H1 (cell line): ENCODE results near the gene CEACAM1. TPM values are rescaled to one million over a fixed set of nuclear protein-coding genes. Genes with fewer than 3 reads are reported as not detected.

ENCODE experiments used
- CTCF ChIA-PET: fragments of 300-600 bp; sonication (Branson Sonifier 250); formaldehyde crosslinking; loops from one replicate; lab custom pipeline; 2021; ENCODE audit not compliant: partially characterized antibody; lab: Charles Lee
- POLR2A ChIA-PET: fragments of 300-600 bp; sonication (Branson Sonifier 250); formaldehyde crosslinking; loops from one replicate; lab custom pipeline; 2021; ENCODE audit warnings: inconsistent platforms; ENCODE audit not compliant: partially characterized antibody; lab: Charles Lee
- DNase-seq, 2 experiments: peaks; one replicate each; pipeline versions ENCODE4 v3.0.0 to v3.0.0-alpha.2; 2010 to 2022; ENCODE audit warnings: low spot score in 2 of 2, low read depth in 1 of 2, mixed read lengths in 1 of 2
- FAIRE-seq: peaks from 2 replicates; lab custom pipeline; 2011; peaks lifted over from hg19 to GRCh38; lab: Jason Lieb, UNC
- H2AFZ ChIP-seq: 2 replicates; pipeline ENCODE4 v1.8.1; 2012; ENCODE audit warnings: low read length, inconsistent platforms
- H2AK5ac ChIP-seq: 2 replicates; pipeline ENCODE4 v1.6.1; 2013; ENCODE audit warnings: low read depth, low read length
- H2BK120ac ChIP-seq: replicated peaks from 2 replicates; pipeline ENCODE3; 2013; ENCODE audit warnings: low read depth, low read length, inconsistent platforms
- H2BK12ac ChIP-seq: 2 replicates; pipeline ENCODE4 v1.6.1; 2013; ENCODE audit warnings: low read depth, low read length
- H2BK15ac ChIP-seq: 2 replicates; pipeline ENCODE4 v1.6.1; 2013; ENCODE audit warnings: low read length
- H2BK20ac ChIP-seq: 2 replicates; pipeline ENCODE4 v1.6.1; 2013; ENCODE audit warnings: low read length
- H2BK5ac ChIP-seq: 2 replicates; pipeline ENCODE4 v1.6.1; 2013; ENCODE audit warnings: low read depth, low read length
- H3K14ac ChIP-seq: 2 replicates; pipeline ENCODE4 v1.6.1; 2013; ENCODE audit warnings: inconsistent platforms; ENCODE audit not compliant: insufficient read length
- H3K18ac ChIP-seq: 2 replicates; pipeline ENCODE4 v1.6.1; 2013; ENCODE audit warnings: low read length; ENCODE audit errors: extremely low read depth
- H3K23ac ChIP-seq: 2 replicates; pipeline ENCODE4 v1.6.1; 2013; ENCODE audit warnings: inconsistent platforms; ENCODE audit not compliant: insufficient read length
- H3K23me2 ChIP-seq: 2 replicates; pipeline ENCODE4 v1.6.1; 2013; ENCODE audit warnings: low read depth, low read length
- H3K27ac ChIP-seq: 2 replicates; pipeline ENCODE4 v1.6.1; 2011; ENCODE audit warnings: low read depth, low read length, inconsistent platforms
- H3K27me3 ChIP-seq, 4 experiments: replicated peaks in 1 of 4; 1 replicate in 1 of 4; 2 replicates in 3 of 4; pipeline versions ENCODE4 v1.6.1 to v1.8.1; 2011 to 2013; ENCODE audit warnings: low read length in 3 of 4, mild to moderate bottlenecking in 3 of 4, inconsistent platforms in 2 of 4, mixed read lengths in 2 of 4, moderate library complexity in 1 of 4; ENCODE audit not compliant: control insufficient read depth in 3 of 4, insufficient read depth in 3 of 4; ENCODE audit errors: extremely low read depth in 1 of 4
- H3K36me3 ChIP-seq, 4 experiments: 2 replicates each; pipeline versions ENCODE4 v1.6.1 to v1.8.1; 2011 to 2013; ENCODE audit warnings: mild to moderate bottlenecking in 4 of 4, low read length in 3 of 4, moderate library complexity in 2 of 4, control low read depth in 1 of 4, inconsistent platforms in 1 of 4; ENCODE audit not compliant: insufficient read depth in 4 of 4, control insufficient read depth in 2 of 4
- H3K4ac ChIP-seq: replicated peaks from 2 replicates; pipeline ENCODE3; 2013; ENCODE audit warnings: low read length, low read depth, mixed read lengths, inconsistent platforms; ENCODE audit not compliant: insufficient read length
- H3K4me1 ChIP-seq, 4 experiments: replicated peaks in 1 of 4; 1 replicate in 1 of 4; 2 replicates in 3 of 4; pipeline versions ENCODE4 v1.6.1 to v1.8.1; 2011 to 2013; ENCODE audit warnings: low read length in 3 of 4, inconsistent platforms in 2 of 4, mixed read lengths in 1 of 4; ENCODE audit not compliant: insufficient read depth in 4 of 4, control insufficient read depth in 3 of 4
- H3K4me2 ChIP-seq, 2 experiments: 2 replicates each; pipeline versions ENCODE4 v1.6.1 to v1.8.1; 2011 to 2013; ENCODE audit warnings: low read depth in 2 of 2, low read length in 2 of 2, control low read depth in 1 of 2, inconsistent platforms in 1 of 2, mild to moderate bottlenecking in 1 of 2; ENCODE audit not compliant: insufficient read depth in 1 of 2
- H3K4me3 ChIP-seq, 4 experiments: fragments of 200-600, 300-600 bp in 1 of 4; sonication (generic), shearing (Covaris generic), sonication (Bioruptor Twin) in 1 of 4; 2 replicates each; pipeline versions ENCODE4 v1.5.1 to v1.8.1; 2011 to 2016; ENCODE audit warnings: low read length in 4 of 4, low read depth in 3 of 4, control low read depth in 2 of 4, inconsistent platforms in 2 of 4, mild to moderate bottlenecking in 2 of 4, mixed read lengths in 1 of 4, moderate library complexity in 1 of 4; ENCODE audit not compliant: insufficient read depth in 2 of 4; ENCODE audit errors: extremely low read depth in 1 of 4
- H3K56ac ChIP-seq: replicated peaks from 2 replicates; pipeline ENCODE3; 2013; ENCODE audit warnings: low read depth, mild to moderate bottlenecking, mixed read lengths, low read length, inconsistent platforms; ENCODE audit not compliant: insufficient read length
- H3K79me1 ChIP-seq: 2 replicates; pipeline ENCODE4 v1.6.1; 2013; ENCODE audit warnings: low read depth, low read length, control low read depth
- H3K79me2 ChIP-seq, 2 experiments: 2 replicates each; pipeline versions ENCODE4 v1.6.1 to v1.8.1; 2012 to 2013; ENCODE audit warnings: low read length in 2 of 2, mild to moderate bottlenecking in 2 of 2, inconsistent platforms in 1 of 2; ENCODE audit not compliant: insufficient read depth in 2 of 2, control insufficient read depth in 1 of 2
- H3K9ac ChIP-seq, 4 experiments: replicated peaks in 1 of 4; 1 replicate in 1 of 4; 2 replicates in 3 of 4; pipeline versions ENCODE4 v1.6.1 to v1.8.1; 2011 to 2013; ENCODE audit warnings: low read depth in 3 of 4, low read length in 3 of 4, control low read depth in 2 of 4, mild to moderate bottlenecking in 2 of 4, moderate library complexity in 2 of 4, inconsistent platforms in 1 of 4; ENCODE audit errors: extremely low read depth in 1 of 4
- H3K9me3 ChIP-seq, 2 experiments: 2 replicates each; pipeline versions ENCODE4 v1.6.1 to v1.8.1; 2012 to 2013; ENCODE audit warnings: mild to moderate bottlenecking in 2 of 2, moderate library complexity in 2 of 2, control low read depth in 1 of 2, inconsistent platforms in 1 of 2, low read depth in 1 of 2, low read length in 1 of 2, mixed read lengths in 1 of 2; ENCODE audit not compliant: insufficient read depth in 2 of 2
- H4K20me1 ChIP-seq, 2 experiments: replicated peaks in 1 of 2; 2 replicates each; pipeline versions ENCODE3 to v1.8.1; 2011 to 2013; ENCODE audit warnings: inconsistent platforms in 2 of 2, low read length in 2 of 2, mild to moderate bottlenecking in 1 of 2; ENCODE audit not compliant: insufficient read depth in 2 of 2, control insufficient read depth in 1 of 2
- H4K5ac ChIP-seq: 2 replicates; pipeline ENCODE4 v1.6.1; 2013; ENCODE audit warnings: low read length, low read depth, mixed read lengths, inconsistent platforms; ENCODE audit not compliant: insufficient read length
- H4K8ac ChIP-seq: 2 replicates; pipeline ENCODE4 v1.8.0; 2013; ENCODE audit warnings: mild to moderate bottlenecking, moderate library complexity, low read length, inconsistent platforms; ENCODE audit not compliant: insufficient read depth; ENCODE audit errors: extremely low read depth
- H4K91ac ChIP-seq: replicated peaks from 2 replicates; pipeline ENCODE3; 2013; ENCODE audit warnings: low read length, mixed read lengths, inconsistent platforms; ENCODE audit not compliant: insufficient read length
- ATF2 ChIP-seq: IDR thresholded peaks from 2 replicates; pipeline ENCODE4 v1.6.1; 2012; ENCODE audit warnings: low read length, inconsistent platforms
- CBX5 ChIP-seq: fragments of 300-800, 300-1000 bp; sonication (generic); IDR thresholded peaks from 2 replicates; pipeline ENCODE4 v1.7.1; 2016; ENCODE audit warnings: antibody characterized with exemption, low read length, low read depth
- E2F6 ChIP-seq: IDR thresholded peaks from 2 replicates; pipeline ENCODE4 v1.6.1; 2012; ENCODE audit warnings: inconsistent platforms
- EP300 ChIP-seq, 2 experiments: IDR thresholded peaks; 1 replicate in 1 of 2; 2 replicates in 1 of 2; pipeline ENCODE4 v1.6.1; 2011 to 2012; ENCODE audit warnings: low read depth in 2 of 2, low read length in 2 of 2, mild to moderate bottlenecking in 2 of 2, borderline replicate concordance in 1 of 2, inconsistent platforms in 1 of 2, moderate library complexity in 1 of 2
- GTF2F1 ChIP-seq: IDR thresholded peaks from 2 replicates; pipeline ENCODE4 v1.6.1; 2012; ENCODE audit warnings: low read depth, low read length, improper control_type of control experiment, borderline replicate concordance
- HDAC2 ChIP-seq, 2 experiments: fragments of 300-600 bp in 1 of 2; sonication (generic) in 1 of 2; IDR thresholded peaks; 2 replicates each; pipeline ENCODE4 v1.6.1; 2011 to 2012; ENCODE audit warnings: low read depth in 2 of 2, low read length in 2 of 2, mild to moderate bottlenecking in 2 of 2, moderate library complexity in 2 of 2, borderline replicate concordance in 1 of 2, inconsistent platforms in 1 of 2
- KDM1A ChIP-seq: fragments of 200-600, 300-600 bp; sonication (generic); IDR thresholded peaks from 2 replicates; pipeline ENCODE4 v1.7.1; 2016; ENCODE audit warnings: mild to moderate bottlenecking, low read length, borderline replicate concordance
- KDM5A ChIP-seq: fragments of 200-600 bp; IDR thresholded peaks from 2 replicates; pipeline ENCODE4 v1.7.1; 2012; ENCODE audit warnings: mild to moderate bottlenecking, low read length, inconsistent platforms, mixed read lengths
- PHF8 ChIP-seq: fragments of 200-600 bp; sonication (generic); conservative IDR thresholded peaks from 2 replicates; pipeline ENCODE4 v1.7.1; 2012; ENCODE audit warnings: low read depth, mild to moderate bottlenecking, inconsistent platforms, low read length, moderate library complexity
- POU5F1 ChIP-seq: IDR thresholded peaks from 2 replicates; pipeline ENCODE4 v1.6.1; 2011; ENCODE audit warnings: low read depth, mild to moderate bottlenecking, low read length, moderate library complexity
- SP1 ChIP-seq: IDR thresholded peaks from 2 replicates; pipeline ENCODE4 v1.6.1; 2011; ENCODE audit warnings: low read depth, low read length
- TBP ChIP-seq: IDR thresholded peaks from 2 replicates; pipeline ENCODE4 v1.6.1; 2011; ENCODE audit warnings: low read depth, low read length, improper control_type of control experiment
- WGBS, 2 experiments: shearing (Covaris generic) in 1 of 2; methylation state at CpG; one replicate each; pipeline versions ENCODE4 v1.1.6 to v1.1.7; 2013 to 2015; ENCODE audit warnings: low lambda C conversion rate in 2 of 2, mixed read lengths in 2 of 2, inconsistent platforms in 1 of 2, low coverage in 1 of 2, missing lambda C conversion rate in 1 of 2; ENCODE audit not compliant: insufficient replicate concordance in 2 of 2, insufficient coverage in 1 of 2, insufficient read length in 1 of 2; ENCODE audit errors: extremely low coverage in 1 of 2, missing lambda C conversion rate in 1 of 2; 5-methylcytosine and 5-hydroxymethylcytosine counted together
- polyA plus RNA-seq, 7 experiments: library from polyadenylated mRNA; depleted of rRNA in 3 of 7; stranded (reverse) in 5 of 7; unstranded in 2 of 7; fragments of >200 nt in 5 of 7; fragments of 200-250 nt in 2 of 7; gene quantifications; 1 replicate in 5 of 7; 2 replicates in 1 of 7; 4 replicates in 1 of 7; pipeline versions ENCODE4 v1.2.1 to v1.2.3, GENCODE V29; 2011 to 2013; ENCODE audit warnings: missing spikeins in 2 of 7, mixed read lengths in 2 of 7
- total RNA-seq: library from RNA; stranded (reverse); fragmentation: NEBNext Ultra II Directional; extraction: Animal tissue kit (Norgen Biotek cat#: 25700); gene quantifications from 2 replicates; pipeline ENCODE4 v1.2.1, GENCODE V29; 2021

The CEACAM1 gene
- total and polyA plus RNA-seq, 2 of the 8 experiments (the other 6 are each of a cell fraction or from before 2014, with no cell fraction given): 1.8 to 3.6 TPM

GRCh38 chr19:42567567-42567966 is 39.3 kb upstream of the CEACAM1 start:
- no peak overlapping the region for H4K91ac ChIP-seq
- H4K5ac ChIP-seq: no peak overlapping the region
- H3K4me1 ChIP-seq: no peaks in the 10 kb centered on the region
- H3K27me3 ChIP-seq: no peaks in the 10 kb centered on the region
- H3K4me3 ChIP-seq: no peak overlapping the region
- no peak overlapping the region for H3K27ac ChIP-seq
- no peak overlapping the region for H2AFZ ChIP-seq
- no peak overlapping the region for H2AK5ac ChIP-seq
- H2BK120ac ChIP-seq: no peak overlapping the region
- H4K8ac ChIP-seq: no peak overlapping the region
- no peaks in the 10 kb centered on the region for H3K23me2 ChIP-seq
- no peak overlapping the region for H2BK15ac ChIP-seq
- no peaks in the 10 kb centered on the region for H3K79me2 ChIP-seq
- H2BK20ac ChIP-seq: no peak overlapping the region
- H3K9ac ChIP-seq: no peak overlapping the region
- no peak overlapping the region for H3K14ac ChIP-seq
- H3K23ac ChIP-seq: no peak overlapping the region
- POLR2A ChIA-PET: no interaction called here
- H2BK12ac ChIP-seq: no peak overlapping the region
- FAIRE-seq: no peak
- H2BK5ac ChIP-seq: no peak overlapping the region
- 79% methylated on average over 4 of the region's 4 CpGs; no CpG with 5 or more reads in 1 of the 2 experiments for WGBS, 2 experiments
- no peak overlapping the region for H3K4me2 ChIP-seq
- no peak for DNase-seq
- CTCF ChIA-PET: interaction anchor here (1.4 to 4.5 kb wide), 7 partner anchors 9 to 116 kb away, joined by 5 to 34 read pairs (median 7); no protein-coding TSS in a partner anchor
- H3K9me3 ChIP-seq: no peaks in the 10 kb centered on the region
- H3K18ac ChIP-seq: no peak overlapping the region
- no peak overlapping the region for H3K56ac ChIP-seq
- no peaks in the 10 kb centered on the region for H3K36me3 ChIP-seq
- H3K79me1 ChIP-seq: no peaks in the 10 kb centered on the region
- no peak overlapping the region for H3K4ac ChIP-seq
- no peaks in the 10 kb centered on the region for H4K20me1 ChIP-seq
- TF ChIP-seq TBP (no peak), HDAC2 (IDR thresholded peaks at IDR 0.05; ENCODE audit: borderline replicate concordance in 1 of 2, low read depth in 2 of 2, low read length in 2 of 2) (no peak), ATF2 (no peak), SP1 (no peak), KDM5A (no peak), PHF8 (no peak), GTF2F1 (no peak), EP300 (IDR thresholded peaks at IDR 0.05; ENCODE audit: borderline replicate concordance in 1 of 2, low read depth in 2 of 2, low read length in 2 of 2) (no peak), E2F6 (no peak), CBX5 (no peak), KDM1A (no peak), POU5F1 (no peak)
